GM23248 (cell line): ENCODE data around the gene RPS28. TPM values are rescaled to one million over a fixed set of nuclear protein-coding genes. Genes with fewer than 3 reads are reported as not detected.

Experiments
- DNase-seq: peaks from one replicate; pipeline ENCODE4 v3.0.0-alpha.2; 2015
- H2AFZ ChIP-seq: fragments of 200-600 bp; sonication (generic); 2 replicates; pipeline ENCODE4 v1.6.1; 2016; ENCODE audit warnings: antibody characterized with exemption
- H3F3A ChIP-seq: fragments of 200-600 bp; sonication (generic); 2 replicates; pipeline ENCODE4 v1.6.1; 2016; ENCODE audit warnings: mild to moderate bottlenecking, antibody characterized with exemption, mixed run types; ENCODE audit not compliant: insufficient read depth
- H3K27ac ChIP-seq: fragments of 200-600 bp; sonication (generic); 2 replicates; pipeline ENCODE4 v1.5.1; 2016; ENCODE audit warnings: mild to moderate bottlenecking
- H3K27me3 ChIP-seq: fragments of 200-600 bp; sonication (generic); replicated peaks from 2 replicates; pipeline ENCODE4 v1.6.1; 2016; ENCODE audit warnings: mild to moderate bottlenecking; ENCODE audit not compliant: insufficient read depth
- H3K36me3 ChIP-seq: fragments of 200-600 bp; sonication (generic); 2 replicates; pipeline ENCODE4 v1.6.1; 2016; ENCODE audit warnings: low read depth, mild to moderate bottlenecking
- H3K4me1 ChIP-seq: fragments of 200-600 bp; sonication (generic); 2 replicates; pipeline ENCODE4 v1.6.1; 2016; ENCODE audit warnings: mild to moderate bottlenecking; ENCODE audit not compliant: insufficient read depth
- H3K4me2 ChIP-seq: fragments of 200-600 bp; sonication (generic); one replicate; pipeline ENCODE4 v1.6.1; 2016; ENCODE audit warnings: mild to moderate bottlenecking; ENCODE audit not compliant: unreplicated experiment
- H3K4me3 ChIP-seq: fragments of 200-600 bp; sonication (generic); 2 replicates; pipeline ENCODE4 v1.5.1; 2016; ENCODE audit warnings: mild to moderate bottlenecking
- H3K79me2 ChIP-seq: fragments of 200-600 bp; sonication (generic); 2 replicates; pipeline ENCODE4 v1.6.1; 2016; ENCODE audit warnings: mild to moderate bottlenecking; ENCODE audit not compliant: insufficient read depth
- H3K9ac ChIP-seq: fragments of 200-600 bp; sonication (generic); 2 replicates; pipeline ENCODE4 v1.6.1; 2016; ENCODE audit warnings: mild to moderate bottlenecking
- H3K9me2 ChIP-seq: fragments of 200-600 bp; sonication (generic); 2 replicates; pipeline ENCODE4 v1.6.1; 2016; ENCODE audit warnings: mixed run types, mild to moderate bottlenecking, moderate library complexity; ENCODE audit not compliant: insufficient read depth
- H3K9me3 ChIP-seq: fragments of 200-600 bp; sonication (generic); one replicate; pipeline ENCODE4 v1.6.1; 2017; ENCODE audit warnings: low read depth
- H4K20me1 ChIP-seq: fragments of 200-600 bp; sonication (generic); 2 replicates; pipeline ENCODE4 v1.6.0; 2016; ENCODE audit not compliant: insufficient read depth
- EZH2 ChIP-seq: fragments of 200-600 bp; sonication (generic); IDR thresholded peaks from 2 replicates; pipeline ENCODE4 v1.6.1; 2018; ENCODE audit warnings: antibody characterized with exemption, mild to moderate bottlenecking; ENCODE audit not compliant: insufficient read depth, poor library complexity, severe bottlenecking
- EZH2phosphoT487 ChIP-seq: fragments of 200-600 bp; sonication (generic); IDR thresholded peaks from 2 replicates; pipeline ENCODE4 v1.6.1; 2018; ENCODE audit warnings: antibody characterized with exemption, moderate library complexity, mild to moderate bottlenecking, low read depth; ENCODE audit not compliant: insufficient read depth
- WGBS, 2 experiments: methylation state at CpG; one replicate each; pipeline ENCODE4 v1.1.6; 2015 to 2017; ENCODE audit warnings: low lambda C conversion rate in 2 of 2, low coverage in 1 of 2; ENCODE audit errors: missing lambda C conversion rate in 2 of 2; 5-methylcytosine and 5-hydroxymethylcytosine counted together
- in situ Hi-C: fragments of 300-500 bp; cut with MboI; formaldehyde crosslinking; loops from 2 replicates; pipeline ENCODE4 v1.15.0; 2020
- polyA plus RNA-seq: library from polyadenylated mRNA; unstranded; fragments of >200 nt; fragmentation: Nextera tagmentation; extraction: Ambion mirVana; gene quantifications from 2 replicates; pipeline ENCODE4 v1.2.1, GENCODE V29; 2016
- total RNA-seq: library from RNA; depleted of rRNA; stranded (reverse); fragments of >200 nt; shearing (Covaris generic); gene quantifications from 2 replicates; pipeline ENCODE4 v1.2.3, GENCODE V29; 2014

The RPS28 gene
- total and polyA plus RNA-seq, 2 experiments from 2014 or later: 235 to 587 TPM

DNA sequence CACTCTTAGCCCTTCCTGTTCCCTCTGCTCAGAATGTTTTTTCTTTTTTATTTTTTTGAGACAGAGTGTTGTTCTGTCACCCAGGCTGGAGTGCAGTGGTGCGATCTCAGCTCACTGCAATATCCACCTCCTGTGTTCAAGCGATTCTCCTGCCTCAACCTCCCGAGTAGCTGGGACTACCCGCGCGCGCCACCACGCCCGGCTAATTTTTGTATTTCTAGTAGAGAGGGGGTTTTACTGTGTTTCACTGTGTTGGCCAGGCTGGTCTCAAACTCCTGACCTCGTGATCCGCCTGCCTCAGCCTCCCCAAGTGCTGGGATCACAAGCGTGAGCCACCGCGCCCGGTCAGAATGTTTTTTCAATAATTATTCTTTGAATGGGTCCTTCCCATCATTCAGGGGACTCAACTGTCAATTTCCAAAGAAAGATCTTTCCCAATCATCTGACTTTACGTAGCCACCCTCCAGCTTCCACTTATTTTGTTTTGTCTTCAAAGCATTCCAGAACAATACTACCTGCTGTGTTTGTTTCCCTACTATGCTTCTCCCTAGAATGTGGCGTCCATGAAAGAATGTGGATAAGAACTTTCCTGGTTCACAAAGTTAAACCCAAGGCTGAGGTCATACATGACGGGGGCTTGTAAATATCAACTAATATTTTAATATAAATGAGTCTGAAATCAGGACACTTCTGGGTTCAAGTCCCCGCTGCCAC lies 1.3 kb upstream of the RPS28 start:
- H3K9me2 ChIP-seq: no peaks in the 10 kb centered on the region
- DNase-seq: no peak
- H2AFZ ChIP-seq: peak overlapping the region; percentile 62
- peak overlapping the region; percentile 99 for H3K4me2 ChIP-seq
- peaks cover 15% of the 10 kb centered on the region for H3K36me3 ChIP-seq
- H3K27me3 ChIP-seq: no peaks in the 10 kb centered on the region
- 80 to 81% methylated on average over 19 of the region's 19 CpGs for WGBS, 2 experiments
- TF ChIP-seq EZH2 (no peak), EZH2phosphoT487 (no peak)
- no peaks in the 10 kb centered on the region for H3K9me3 ChIP-seq
- in situ Hi-C loops: no loop called here
- peak overlapping the region; percentile 79 for H3K27ac ChIP-seq
- peaks cover 26% of the 10 kb centered on the region for H3K4me1 ChIP-seq
- peak overlapping the region; percentile 99 for H3K9ac ChIP-seq
- H4K20me1 ChIP-seq: peaks cover 9% of the 10 kb centered on the region; the same call in 1 of the 2 replicates
- H3F3A ChIP-seq: no peaks in the 10 kb centered on the region
- peak overlapping the region; percentile 94 for H3K4me3 ChIP-seq
- peaks cover 65% of the 10 kb centered on the region for H3K79me2 ChIP-seq

DNA sequence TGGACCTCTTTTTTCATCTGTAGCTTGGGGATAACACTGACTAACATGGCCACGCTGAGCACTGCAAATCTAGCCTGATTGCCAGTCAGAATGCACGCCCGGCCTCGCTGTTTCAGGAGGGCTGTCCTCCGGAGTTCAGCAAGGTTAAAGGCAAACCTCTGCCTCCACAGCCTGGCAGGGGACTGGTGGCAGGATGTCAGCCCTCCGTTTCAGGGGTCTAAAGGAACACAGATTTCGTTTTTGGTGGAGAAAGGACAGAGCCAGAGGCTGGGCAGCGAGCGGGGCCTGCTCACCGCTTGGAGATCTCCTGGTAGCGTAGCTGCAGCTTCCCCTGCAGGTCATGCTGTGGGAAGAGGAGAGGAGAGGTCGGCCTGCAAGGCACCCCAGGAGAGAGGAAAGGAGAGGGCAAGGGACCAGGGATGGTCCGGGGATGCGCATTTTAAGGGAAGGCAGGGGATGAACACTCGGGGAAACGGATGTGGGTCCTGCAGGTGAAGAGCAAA lies 681 bp upstream of the RPS28 start:
- Histone ChIP-seq H3K4me3 (peak overlapping the region; percentile 94), H2AFZ (peak overlapping the region; percentile 62), H4K20me1 (peaks cover 9% of the 10 kb centered on the region; the same call in 1 of the 2 replicates), H3K9me2 (no peaks in the 10 kb centered on the region), H3K27me3 (no peaks in the 10 kb centered on the region), H3K4me1 (peaks cover 26% of the 10 kb centered on the region), H3K79me2 (peaks cover 65% of the 10 kb centered on the region), H3K9ac (peak overlapping the region; percentile 99), H3K27ac (peak overlapping the region; percentile 79), H3K9me3 (no peaks in the 10 kb centered on the region), H3F3A (no peaks in the 10 kb centered on the region), H3K36me3 (peaks cover 10% of the 10 kb centered on the region), H3K4me2 (peak overlapping the region; percentile 99)
- DNase-seq: peak; percentile 60
- WGBS, 2 experiments: 1% methylated on average over 16 of the region's 16 CpGs
- in situ Hi-C loops: no loop called here
- no peak for TF ChIP-seq EZH2
- no peak for TF ChIP-seq EZH2phosphoT487

DNA sequence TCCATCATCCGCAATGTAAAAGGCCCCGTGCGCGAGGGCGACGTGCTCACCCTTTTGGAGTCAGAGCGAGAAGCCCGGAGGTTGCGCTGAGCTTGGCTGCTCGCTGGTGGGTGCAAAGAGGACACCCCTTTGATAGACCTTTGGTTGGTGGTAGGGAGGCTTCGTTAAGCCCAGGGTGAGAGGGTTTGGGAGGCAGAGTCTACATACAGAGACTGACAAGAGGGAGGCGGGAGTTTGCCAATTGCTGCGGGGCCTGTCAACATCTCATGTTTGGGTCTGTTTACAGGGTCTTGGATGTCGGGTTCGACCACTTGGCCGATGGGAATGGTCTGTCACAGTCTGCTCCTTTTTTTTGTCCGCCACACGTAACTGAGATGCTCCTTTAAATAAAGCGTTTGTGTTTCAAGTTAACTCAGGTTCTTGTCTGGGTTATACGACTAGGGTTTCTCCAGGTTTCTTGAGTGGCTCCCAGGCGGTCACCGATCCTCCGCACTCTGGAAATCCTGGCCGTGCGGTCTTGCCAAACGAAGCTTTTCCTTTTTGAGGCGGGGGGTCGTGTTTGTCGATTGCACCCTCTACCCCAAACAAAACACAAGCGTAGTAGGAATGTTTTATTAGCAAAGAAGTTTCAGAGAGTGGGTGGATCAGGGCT lies 816 bp downstream of the RPS28 start:
- peaks cover 9% of the 10 kb centered on the region; the same call in 1 of the 2 replicates for H3K36me3 ChIP-seq
- H3K79me2 ChIP-seq: peaks cover 63% of the 10 kb centered on the region
- no peaks in the 10 kb centered on the region for H3F3A ChIP-seq
- H3K27ac ChIP-seq: peak overlapping the region; percentile 57
- peaks cover 9% of the 10 kb centered on the region; the same call in 1 of the 2 replicates for H4K20me1 ChIP-seq
- H3K4me3 ChIP-seq: peak overlapping the region; percentile 94
- no peaks in the 10 kb centered on the region for H3K9me2 ChIP-seq
- peak overlapping the region; percentile 64; the same call in 1 of the 2 replicates for H2AFZ ChIP-seq
- H3K27me3 ChIP-seq: no peaks in the 10 kb centered on the region
- TF ChIP-seq EZH2phosphoT487 (no peak), EZH2 (no peak)
- in situ Hi-C loops: no loop called here
- H3K9me3 ChIP-seq: no peaks in the 10 kb centered on the region
- WGBS, 2 experiments: 13 to 14% methylated on average over 30 of the region's 30 CpGs
- peak overlapping the region; percentile 90 for H3K4me2 ChIP-seq
- H3K4me1 ChIP-seq: peaks cover 26% of the 10 kb centered on the region
- H3K9ac ChIP-seq: peak overlapping the region; percentile 99
- DNase-seq: peak; percentile 39

DNA sequence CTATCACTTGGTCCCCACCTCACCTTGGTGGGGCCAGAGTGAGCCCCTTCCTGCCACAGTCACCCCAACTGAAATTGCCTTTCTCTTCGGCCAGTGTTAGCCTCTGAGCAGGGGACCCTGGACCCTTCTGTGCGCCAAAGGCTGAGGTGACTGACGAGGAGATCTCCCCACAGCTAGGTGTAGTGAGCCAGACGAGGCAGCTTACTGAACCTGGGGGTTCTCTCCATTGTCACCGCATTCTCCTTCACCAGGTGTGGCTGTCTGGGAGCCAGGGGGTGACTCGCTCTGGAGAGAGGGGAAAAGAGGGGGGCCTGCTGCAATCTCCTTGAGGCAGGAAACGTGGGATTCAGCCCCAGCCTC lies 1.3 kb downstream of the RPS28 start:
- Histone ChIP-seq H3K36me3 (peaks cover 9% of the 10 kb centered on the region; the same call in 1 of the 2 replicates), H3K27me3 (no peaks in the 10 kb centered on the region), H3F3A (no peaks in the 10 kb centered on the region), H3K27ac (no peak overlapping the region), H3K4me3 (peak overlapping the region; percentile 94), H4K20me1 (peaks cover 9% of the 10 kb centered on the region; the same call in 1 of the 2 replicates), H3K9me3 (no peaks in the 10 kb centered on the region), H3K4me1 (peaks cover 26% of the 10 kb centered on the region), H3K9ac (peak overlapping the region; percentile 99), H2AFZ (no peak overlapping the region), H3K79me2 (peaks cover 58% of the 10 kb centered on the region), H3K4me2 (peak overlapping the region; percentile 90), H3K9me2 (no peaks in the 10 kb centered on the region)
- 32 to 41% methylated on average over 6 to 7 of the region's 7 CpGs for WGBS, 2 experiments
- no peak for DNase-seq
- TF ChIP-seq EZH2: no peak
- TF ChIP-seq EZH2phosphoT487: no peak
- in situ Hi-C loops: no loop called here
